Germinal center (tissue), 1 donor: Measurements from ENCODE around the gene ZC3H18.
"Not testable (repeated sequence)": the region's sequence is repeated elsewhere in the genome, so short reads cannot be mapped to it uniquely, and the experiment has no call there.

ENCODE experiments used
- DNase-seq: peaks from one replicate; pipeline ENCODE4 v3.0.0; 2012; ENCODE audit warnings: mixed read lengths, low spot score

Gene ZC3H18

DNA sequence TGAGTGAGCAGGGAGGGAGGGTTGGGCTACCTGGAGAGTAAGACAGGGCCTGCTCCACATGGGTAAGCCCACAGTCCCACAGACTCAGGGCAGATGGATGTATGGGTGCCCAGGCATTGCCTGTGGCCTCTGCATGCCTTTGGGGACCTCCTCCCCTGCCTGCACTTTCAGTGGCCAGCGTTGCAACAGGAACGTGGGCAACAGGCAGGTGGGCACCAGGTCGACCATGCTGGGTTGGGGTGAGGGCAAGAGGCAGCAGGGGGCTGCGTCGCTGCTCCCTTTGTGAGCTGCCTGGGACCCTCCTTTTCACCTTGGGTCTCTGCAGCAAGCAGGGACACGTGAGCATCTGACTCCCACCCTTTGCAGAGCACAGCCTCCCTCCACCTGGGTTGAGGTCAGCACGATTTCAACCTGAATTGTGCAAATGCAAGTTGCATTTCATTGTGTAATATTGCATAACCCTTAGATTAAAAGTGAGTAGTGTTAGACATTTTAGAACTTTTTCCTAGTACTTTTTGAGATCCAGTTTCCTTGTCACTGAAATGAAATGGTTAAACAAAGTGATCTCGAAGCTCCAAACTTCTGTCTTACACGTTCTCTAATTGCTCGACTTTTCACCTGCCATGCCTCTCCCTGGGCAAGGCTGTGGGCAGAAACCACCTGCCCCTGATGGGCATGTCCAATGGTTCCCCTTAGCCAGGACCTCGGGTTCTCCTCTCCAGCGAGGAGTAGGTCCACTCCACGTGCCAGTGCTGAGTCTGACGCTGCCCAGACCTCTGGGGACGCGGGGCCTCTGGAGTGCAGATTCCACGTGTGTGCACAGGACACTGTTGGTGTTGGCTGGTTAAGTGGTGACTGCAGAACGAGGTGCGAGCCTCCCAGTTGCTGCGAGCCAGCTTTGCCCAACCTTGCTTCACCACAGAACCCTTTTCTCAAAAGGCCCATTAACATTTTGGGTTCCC lies 35.3 kb downstream of the ZC3H18 start:
- no peak for DNase-seq

DNA sequence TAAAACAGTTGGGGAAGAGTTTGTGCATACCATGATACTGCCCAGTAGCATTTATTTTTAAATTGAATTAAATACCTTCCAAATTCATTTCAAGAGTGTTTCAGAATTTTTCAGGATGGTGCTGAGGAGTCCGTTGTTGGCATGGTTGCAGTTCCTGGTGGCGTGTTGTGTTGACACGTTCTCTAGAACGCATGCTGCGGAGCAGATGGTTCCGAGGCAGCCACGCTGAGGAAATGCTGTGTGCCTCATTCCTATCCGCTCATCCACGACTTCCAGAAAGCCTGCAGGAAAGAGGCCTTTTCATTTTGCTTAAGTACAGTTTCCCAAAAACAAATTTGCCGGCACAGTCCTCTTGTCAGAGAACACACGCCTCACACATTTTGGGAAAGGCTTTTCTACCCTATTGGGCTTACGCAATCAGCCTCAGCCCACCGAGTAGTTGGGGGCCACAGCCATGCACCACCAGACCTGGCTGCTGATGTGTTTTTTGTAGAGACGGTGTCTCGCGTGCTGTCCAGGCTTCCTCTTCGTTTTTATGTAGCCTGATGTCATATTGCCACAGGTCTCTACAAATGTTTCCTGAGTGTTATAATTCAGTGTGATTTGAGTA lies 36.0 kb downstream of the ZC3H18 start:
- DNase-seq = no peak

DNA sequence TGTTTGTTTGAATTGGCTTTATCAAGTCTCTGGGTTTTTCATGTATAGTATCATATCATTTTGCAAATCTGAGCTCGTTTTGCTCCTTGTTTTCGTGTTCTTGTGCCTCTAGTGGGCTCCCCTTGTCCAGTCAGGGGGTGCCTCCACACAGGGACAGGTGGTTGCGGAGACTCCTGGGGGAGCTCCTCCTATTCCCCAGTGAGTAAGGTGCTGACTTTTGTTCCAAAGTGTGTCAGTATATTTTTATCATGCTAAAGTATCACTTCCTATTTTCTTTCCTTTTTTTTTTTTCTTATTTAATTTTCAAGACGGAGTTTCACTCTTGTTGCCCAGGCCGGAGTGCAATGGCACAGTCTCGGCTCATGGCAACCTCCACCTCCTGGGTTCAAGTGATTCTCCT lies 37.9 kb downstream of the ZC3H18 start:
- DNase-seq = no peak

- not testable (repeated sequence) for DNase-seq
These were observed 39.2 kb downstream of the ZC3H18 start for GRCh38 chr16:88609426-88609825.

GRCh38 chr16:88610080-88610479 lies 39.9 kb downstream of the ZC3H18 start:
- DNase-seq = no peak

GRCh38 chr16:88610909-88611812 lies 41.0 kb downstream of the ZC3H18 start:
- DNase-seq = no peak

DNA sequence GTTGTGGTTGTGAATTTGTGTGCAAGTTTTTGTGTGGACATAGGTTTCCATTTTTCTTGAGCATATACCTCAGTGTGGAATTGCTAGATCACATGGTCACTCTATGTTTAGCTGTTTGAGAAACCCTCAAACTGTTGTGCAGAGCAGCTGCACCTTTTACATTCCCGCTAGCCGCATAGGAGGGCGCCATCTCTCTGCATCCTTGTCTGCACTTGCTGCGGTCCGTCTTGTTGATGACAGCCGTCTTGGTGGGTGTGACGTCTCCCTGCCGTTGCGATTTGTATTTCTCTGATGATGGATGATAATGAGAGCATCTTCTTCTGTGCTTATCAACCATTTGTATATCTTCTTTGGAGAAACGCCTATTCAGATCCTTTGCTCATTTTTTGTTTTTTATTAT lies 43.1 kb downstream of the ZC3H18 start:
- no peak for DNase-seq

DNA sequence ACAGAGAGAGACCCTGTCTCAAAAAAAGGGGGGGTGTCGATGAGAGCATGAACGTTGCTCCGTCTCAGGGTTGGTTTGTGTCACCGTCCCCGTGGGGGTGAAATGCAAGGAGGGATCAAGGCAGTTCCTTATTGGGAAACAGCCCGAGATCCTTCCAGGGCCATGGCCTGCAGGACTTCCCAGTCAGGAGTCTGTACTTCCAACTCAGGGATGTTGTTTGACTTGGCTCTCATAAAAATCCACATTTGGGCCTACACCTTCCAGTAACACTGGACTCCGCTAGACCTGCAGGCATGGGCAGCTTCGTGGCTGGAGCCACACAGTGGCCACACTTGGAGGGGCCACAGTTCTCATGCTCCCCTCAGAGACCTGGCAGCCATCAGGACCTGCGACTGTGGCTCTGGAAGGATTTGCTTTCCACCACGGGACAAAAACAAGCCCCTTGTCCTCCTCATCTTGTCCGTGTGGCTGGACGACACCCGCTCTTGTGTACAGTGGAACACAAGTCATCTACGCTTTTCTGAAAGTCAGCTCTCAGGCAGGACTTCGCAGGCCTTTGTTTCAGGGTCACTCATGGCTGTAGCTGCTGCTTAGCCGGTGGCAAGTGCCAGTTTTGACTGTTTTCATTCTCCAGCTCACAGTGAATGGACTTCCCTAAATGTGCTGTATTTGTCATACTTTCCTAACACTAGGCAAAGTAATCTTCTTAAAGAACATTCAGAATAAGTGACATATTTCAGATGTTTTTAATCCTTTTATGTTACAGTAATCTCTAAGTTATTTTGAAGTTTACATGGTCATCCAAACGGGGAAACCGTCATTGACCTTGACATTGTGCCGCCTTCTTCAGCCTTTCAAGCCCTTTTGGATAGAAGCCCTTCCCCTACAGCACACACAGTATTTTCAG lies 44.0 kb downstream of the ZC3H18 start:
- no peak for DNase-seq

GRCh38 chr16:88614818-88615580 lies 44.8 kb downstream of the ZC3H18 start:
- no peak for DNase-seq

GRCh38 chr16:88616320-88616719 lies 46.1 kb downstream of the ZC3H18 start:
- no peak for DNase-seq

DNA sequence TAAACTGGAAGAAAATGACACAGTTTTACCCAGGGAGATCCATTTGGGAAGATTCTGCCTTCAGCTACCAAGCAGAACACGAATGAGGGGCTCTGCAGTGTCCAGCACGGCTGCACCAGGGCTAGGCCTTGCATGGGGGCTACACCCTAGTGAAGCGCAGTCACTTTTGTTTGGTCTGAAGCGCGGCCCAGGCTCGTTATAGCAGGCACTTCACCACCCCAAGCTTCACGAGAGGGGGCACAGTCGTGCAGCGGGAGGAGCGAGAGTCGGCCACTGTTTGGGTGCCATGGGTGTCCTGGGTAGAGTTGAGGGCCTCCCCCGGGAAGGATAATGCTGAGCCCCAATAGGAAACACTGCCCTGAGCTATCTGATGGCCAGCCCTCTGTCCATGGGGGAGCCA lies 46.5 kb downstream of the ZC3H18 start:
- DNase-seq = no peak

GRCh38 chr16:88617268-88618031 lies 47.2 kb downstream of the ZC3H18 start:
- DNase-seq = no peak

GRCh38 chr16:88618182-88618955 lies 48.2 kb downstream of the ZC3H18 start:
- DNase-seq = no peak

GRCh38 chr16:88618956-88619667 lies 48.9 kb downstream of the ZC3H18 start:
- no peak for DNase-seq

DNA sequence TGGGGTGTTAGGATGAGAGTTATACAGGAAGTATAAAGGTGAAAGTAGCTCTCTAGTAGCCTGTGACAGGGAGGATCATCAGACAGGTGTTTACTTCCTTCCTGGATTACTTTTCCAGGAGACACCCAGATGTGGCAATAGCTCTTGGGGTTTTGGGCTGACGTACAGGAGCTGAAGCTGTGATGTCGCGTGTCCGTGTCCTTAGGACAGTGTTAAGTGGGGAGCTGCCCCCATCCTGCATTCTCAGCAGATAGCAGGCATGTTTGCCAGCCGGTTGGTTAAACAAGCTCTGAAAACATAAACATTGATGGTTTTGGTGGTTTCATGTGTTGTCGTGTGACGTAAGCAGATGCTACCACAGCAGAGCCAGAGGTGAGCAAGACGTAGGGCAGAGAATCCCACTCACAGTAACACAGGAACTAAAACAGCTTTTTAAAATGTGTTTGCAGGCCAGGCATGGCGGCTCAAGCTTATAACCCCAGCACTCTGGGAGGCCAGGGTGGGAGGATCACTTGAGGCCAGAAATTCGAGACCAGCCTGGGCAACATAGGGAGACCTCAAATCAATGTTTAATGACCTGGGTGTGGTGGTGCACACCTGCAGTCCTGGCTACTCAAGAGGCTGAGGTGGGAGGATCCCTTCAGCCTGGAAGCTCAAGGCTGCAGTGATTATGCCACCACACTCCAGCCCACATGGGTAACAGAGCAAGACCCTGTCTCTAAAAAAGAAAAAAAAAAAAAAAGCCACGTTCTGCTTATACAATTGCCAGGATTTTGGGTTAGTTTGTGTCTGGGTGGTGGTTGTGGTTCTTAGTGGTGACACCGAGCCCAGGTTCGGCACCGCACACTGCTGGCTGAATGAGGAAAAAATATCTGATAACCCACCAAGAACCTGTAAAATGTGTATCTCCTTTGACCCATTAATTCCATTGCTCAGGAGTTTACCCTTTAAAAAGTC lies 49.9 kb downstream of the ZC3H18 start:
- DNase-seq = no peak

DNA sequence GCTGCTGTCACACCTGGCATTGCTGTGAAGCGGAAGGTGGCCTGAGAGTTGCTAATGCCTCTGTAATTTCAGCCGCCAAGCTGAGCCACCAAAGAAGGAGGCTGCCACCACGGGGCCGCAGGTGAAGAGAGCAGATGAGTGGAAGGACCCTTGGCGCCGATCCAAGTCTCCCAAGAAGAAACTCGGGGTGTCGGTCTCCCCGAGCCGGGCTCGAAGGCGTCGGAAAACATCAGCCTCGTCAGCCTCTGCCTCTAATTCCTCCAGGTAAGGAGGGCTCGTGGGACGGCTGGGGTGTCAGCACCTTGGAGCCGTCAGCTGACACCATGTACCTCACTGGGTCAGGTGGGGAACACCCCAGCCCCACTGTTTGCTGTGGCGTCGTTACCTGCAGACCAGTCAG lies 51.9 kb downstream of the ZC3H18 start:
- no peak for DNase-seq

DNA sequence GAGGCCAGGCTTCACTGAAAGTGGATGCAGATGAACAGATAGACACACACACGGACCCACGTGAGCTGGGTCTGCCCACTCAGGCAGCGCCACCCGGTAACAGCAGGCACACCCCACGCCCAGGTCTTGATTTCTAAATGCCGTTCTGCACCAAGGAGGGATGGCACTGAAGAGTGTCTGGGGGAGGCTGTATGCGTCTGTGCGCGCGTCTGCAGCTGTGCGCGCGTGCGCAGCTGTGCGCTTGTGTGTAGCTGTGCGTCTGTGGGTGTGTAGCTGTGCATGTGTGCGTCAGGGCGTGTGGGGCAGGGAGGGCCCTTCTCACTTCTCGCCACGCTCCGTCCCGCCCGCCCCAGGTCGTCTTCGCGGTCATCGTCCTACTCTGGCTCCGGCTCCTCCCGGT lies 52.7 kb downstream of the ZC3H18 start:
- no peak for DNase-seq
